ENCODE data around the gene CLOCK.

DNA sequence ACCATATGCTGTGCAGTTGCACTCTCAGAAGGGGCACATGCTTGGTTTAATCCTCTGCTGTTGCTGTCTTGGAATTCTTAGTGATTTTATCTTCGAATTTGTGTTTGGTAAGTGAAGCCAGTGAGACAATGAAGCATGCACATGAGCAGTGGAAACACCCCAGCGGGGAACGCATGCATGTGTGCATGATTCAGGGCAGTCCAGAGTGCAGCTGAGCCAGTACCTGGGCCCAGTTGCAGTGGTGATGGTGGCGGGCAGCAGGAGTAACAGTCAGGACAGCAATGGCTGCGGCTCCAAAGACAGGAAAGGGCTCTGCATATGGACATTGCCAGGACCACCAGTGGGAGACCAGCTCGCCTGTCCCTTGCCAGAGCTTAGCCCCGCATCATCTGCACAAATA is 165.2 kb downstream of the CLOCK start:
- TF ChIP-seq EZH2 (IDR thresholded peaks at IDR 0.05; ENCODE audit: borderline replicate concordance) (no peak), EZH2phosphoT487 (IDR thresholded peaks at IDR 0.05; ENCODE audit: low read depth, severe bottlenecking, unreplicated experiment) (no peak)
- TF ChIP-seq, protein P1, sequence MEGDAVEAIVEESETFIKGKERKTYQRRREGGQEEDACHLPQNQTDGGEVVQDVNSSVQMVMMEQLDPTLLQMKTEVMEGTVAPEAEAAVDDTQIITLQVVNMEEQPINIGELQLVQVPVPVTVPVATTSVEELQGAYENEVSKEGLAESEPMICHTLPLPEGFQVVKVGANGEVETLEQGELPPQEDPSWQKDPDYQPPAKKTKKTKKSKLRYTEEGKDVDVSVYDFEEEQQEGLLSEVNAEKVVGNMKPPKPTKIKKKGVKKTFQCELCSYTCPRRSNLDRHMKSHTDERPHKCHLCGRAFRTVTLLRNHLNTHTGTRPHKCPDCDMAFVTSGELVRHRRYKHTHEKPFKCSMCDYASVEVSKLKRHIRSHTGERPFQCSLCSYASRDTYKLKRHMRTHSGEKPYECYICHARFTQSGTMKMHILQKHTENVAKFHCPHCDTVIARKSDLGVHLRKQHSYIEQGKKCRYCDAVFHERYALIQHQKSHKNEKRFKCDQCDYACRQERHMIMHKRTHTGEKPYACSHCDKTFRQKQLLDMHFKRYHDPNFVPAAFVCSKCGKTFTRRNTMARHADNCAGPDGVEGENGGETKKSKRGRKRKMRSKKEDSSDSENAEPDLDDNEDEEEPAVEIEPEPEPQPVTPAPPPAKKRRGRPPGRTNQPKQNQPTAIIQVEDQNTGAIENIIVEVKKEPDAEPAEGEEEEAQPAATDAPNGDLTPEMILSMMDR (IDR thresholded peaks at IDR 0.05; ENCODE audit: poor library complexity), result no peak
